ENCODE measurements around the gene HSPA4L.

Gene HSPA4L

DNA sequence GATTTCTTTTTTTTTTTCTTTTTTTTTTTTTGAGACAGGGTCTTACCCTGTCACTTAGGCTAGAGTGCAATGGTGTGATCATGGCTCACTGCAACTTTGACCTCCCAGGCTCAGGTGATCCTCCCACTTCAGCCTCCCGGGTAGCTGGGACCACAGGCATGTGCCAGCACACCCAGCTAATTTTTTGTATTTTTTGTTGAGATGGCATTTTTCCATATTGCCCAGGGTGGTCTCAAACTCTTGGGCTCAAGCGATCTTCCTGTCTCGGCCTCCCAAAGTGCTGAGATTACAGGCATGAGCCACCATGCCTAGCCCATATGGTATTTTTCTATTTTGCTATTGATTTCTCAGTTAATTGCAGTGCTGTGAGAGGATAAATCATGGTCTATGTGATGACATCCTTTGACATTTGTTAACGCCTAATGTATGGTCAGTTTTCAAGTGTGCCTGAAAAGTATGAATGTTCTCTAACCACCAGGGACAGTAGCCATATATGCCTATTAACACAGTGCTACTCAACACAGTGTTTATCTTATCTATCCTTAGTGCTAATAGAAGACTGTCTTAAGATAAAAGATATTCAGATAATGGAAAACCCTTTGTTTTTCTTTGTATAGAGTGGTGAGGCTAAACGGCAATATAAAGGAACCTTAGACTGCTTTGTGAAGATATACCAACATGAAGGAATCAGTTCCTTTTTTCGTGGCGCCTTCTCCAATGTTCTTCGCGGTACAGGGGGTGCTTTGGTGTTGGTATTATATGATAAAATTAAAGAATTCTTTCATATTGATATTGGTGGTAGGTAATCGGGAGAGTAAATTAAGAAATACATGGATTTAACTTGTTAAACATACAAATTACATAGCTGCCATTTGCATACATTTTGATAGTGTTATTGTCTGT lies 9.1 kb upstream of the HSPA4L start:
- Histone ChIP-seq H3K4me1 (ENCODE audit: control insufficient read depth, insufficient read depth, low read length) (no peaks in the 10 kb centered on the region), H3K9ac (ENCODE audit: low read depth, low read length) (no peak overlapping the region), H3K4me3 (ENCODE audit: low read depth, low read length) (no peak overlapping the region), H3K27me3 (ENCODE audit: control insufficient read depth, insufficient read depth, low read length) (no peaks in the 10 kb centered on the region), H3K9me3 (ENCODE audit: control insufficient read depth, insufficient read depth, low read length) (no peaks in the 10 kb centered on the region), H3K36me3 (ENCODE audit: control insufficient read depth, insufficient read depth, low read length) (no peaks in the 10 kb centered on the region)

DNA sequence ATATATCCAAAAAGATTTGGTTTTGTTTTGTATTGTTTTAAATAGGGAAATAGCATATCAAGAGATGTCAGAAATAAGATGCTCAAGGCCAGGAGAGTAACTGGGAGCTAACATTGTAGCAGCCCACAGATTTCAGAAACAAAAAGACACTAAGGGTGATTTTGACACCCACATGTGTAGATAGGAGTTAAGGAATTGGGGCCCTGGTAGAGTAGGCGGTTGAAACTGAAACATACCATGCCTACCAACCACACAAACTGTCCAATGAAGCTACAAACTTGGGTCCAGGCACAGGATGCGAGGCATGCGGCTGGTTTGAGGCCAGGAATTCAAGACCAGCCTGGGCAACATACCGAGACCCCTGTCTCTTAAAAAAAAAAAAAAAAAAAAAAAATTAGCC lies 6.3 kb upstream of the HSPA4L start:
- Histone ChIP-seq H3K9me3 (ENCODE audit: control insufficient read depth, insufficient read depth, low read length) (no peaks in the 10 kb centered on the region), H3K9ac (ENCODE audit: low read depth, low read length) (no peak overlapping the region), H3K4me1 (ENCODE audit: control insufficient read depth, insufficient read depth, low read length) (no peaks in the 10 kb centered on the region), H3K36me3 (ENCODE audit: control insufficient read depth, insufficient read depth, low read length) (no peaks in the 10 kb centered on the region), H3K27me3 (ENCODE audit: control insufficient read depth, insufficient read depth, low read length) (peaks cover 11% of the 10 kb centered on the region), H3K4me3 (ENCODE audit: low read depth, low read length) (no peak overlapping the region)

DNA sequence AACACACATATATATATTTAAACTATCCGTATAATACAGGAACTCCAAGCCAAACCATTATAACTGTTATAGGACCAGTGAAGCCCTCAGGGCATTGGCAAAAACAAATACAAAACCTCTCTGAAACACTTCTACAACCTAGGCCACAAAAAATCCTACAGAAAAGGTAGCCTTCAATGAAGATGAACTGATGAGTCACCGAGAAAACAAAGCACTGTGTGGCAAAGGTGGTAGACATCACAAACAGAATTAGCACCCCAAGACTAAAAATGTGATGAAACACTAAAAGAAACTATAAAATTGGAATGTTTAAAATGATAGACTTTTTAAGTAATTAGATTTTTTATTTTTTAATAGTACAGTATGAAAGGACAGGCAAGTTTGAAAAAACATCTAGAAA lies 5.5 kb upstream of the HSPA4L start:
- Histone ChIP-seq H3K9ac (ENCODE audit: low read depth, low read length) (no peak overlapping the region), H3K36me3 (ENCODE audit: control insufficient read depth, insufficient read depth, low read length) (no peaks in the 10 kb centered on the region), H3K27me3 (ENCODE audit: control insufficient read depth, insufficient read depth, low read length) (peaks cover 18% of the 10 kb centered on the region), H3K4me1 (ENCODE audit: control insufficient read depth, insufficient read depth, low read length) (no peaks in the 10 kb centered on the region), H3K4me3 (ENCODE audit: low read depth, low read length) (no peak overlapping the region), H3K9me3 (ENCODE audit: control insufficient read depth, insufficient read depth, low read length) (peaks cover 3% of the 10 kb centered on the region)

DNA sequence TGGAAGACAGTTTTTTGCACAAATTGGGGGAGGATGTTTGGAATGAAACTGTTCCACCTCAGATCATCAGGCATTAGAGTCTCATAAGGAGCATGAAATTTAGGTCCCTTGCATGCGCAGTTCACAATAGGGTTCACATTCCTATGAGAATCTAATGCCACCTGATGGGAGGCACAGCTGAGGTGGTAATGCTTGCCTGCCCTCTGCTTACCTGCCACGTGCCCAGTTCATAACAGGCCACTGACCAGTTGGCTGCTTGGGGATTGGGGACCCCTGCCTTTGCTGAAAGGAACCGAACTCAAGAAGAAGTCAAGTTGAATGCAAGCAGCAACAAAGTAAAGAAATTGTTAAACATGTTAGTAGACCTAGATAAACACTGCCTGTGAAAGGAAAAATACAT lies 4.6 kb upstream of the HSPA4L start:
- Histone ChIP-seq H3K4me3 (ENCODE audit: low read depth, low read length) (no peak overlapping the region), H3K9me3 (ENCODE audit: control insufficient read depth, insufficient read depth, low read length) (peaks cover 3% of the 10 kb centered on the region), H3K27me3 (ENCODE audit: control insufficient read depth, insufficient read depth, low read length) (peaks cover 21% of the 10 kb centered on the region), H3K4me1 (ENCODE audit: control insufficient read depth, insufficient read depth, low read length) (no peaks in the 10 kb centered on the region), H3K9ac (ENCODE audit: low read depth, low read length) (no peak overlapping the region), H3K36me3 (ENCODE audit: control insufficient read depth, insufficient read depth, low read length) (no peaks in the 10 kb centered on the region)

DNA sequence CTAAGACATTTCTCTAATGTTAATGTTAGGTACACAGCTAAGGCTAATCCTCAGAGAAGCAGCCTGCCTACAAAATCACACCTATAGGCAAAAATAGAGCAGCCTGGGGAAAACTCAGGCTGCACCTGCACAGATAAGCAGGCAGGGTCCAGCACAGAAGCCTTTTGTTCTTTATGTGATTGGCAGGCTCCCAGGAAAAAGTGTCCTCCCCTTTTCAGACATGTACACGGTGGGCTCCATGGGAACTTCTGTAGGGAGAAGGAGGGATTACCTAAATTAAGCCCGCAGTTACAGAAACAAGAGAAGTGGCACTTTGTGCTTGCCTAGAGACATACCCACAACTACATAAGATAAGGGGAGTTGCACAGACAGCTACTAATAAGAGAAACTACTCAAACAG lies 4.0 kb upstream of the HSPA4L start:
- H3K27me3 ChIP-seq (ENCODE audit: control insufficient read depth, insufficient read depth, low read length): peaks cover 27% of the 10 kb centered on the region
- no peaks in the 10 kb centered on the region for H3K4me1 ChIP-seq (ENCODE audit: control insufficient read depth, insufficient read depth, low read length)
- peaks cover 3% of the 10 kb centered on the region for H3K9me3 ChIP-seq (ENCODE audit: control insufficient read depth, insufficient read depth, low read length)

DNA sequence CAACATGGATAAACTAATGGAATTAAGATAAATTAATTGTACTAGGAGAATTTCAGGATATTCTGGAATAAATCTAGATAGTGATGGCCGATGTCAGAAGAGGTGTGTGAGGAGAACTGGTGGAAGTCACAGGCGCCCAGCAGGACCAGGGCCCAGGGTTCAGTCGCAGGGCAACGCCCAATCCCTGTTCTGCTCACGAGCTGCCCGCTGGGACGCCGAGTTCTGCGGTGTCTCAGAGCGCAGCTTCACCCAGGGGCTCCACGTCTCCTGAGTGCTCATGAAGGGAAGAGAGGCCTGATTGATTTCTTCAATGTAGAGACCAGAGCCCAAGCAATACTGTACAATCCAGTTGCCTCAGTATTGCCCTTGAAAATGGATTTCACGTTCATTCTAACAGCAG lies 1.5 kb upstream of the HSPA4L start:
- H3K9me3 ChIP-seq (ENCODE audit: control insufficient read depth, insufficient read depth, low read length): peaks cover 3% of the 10 kb centered on the region
- H3K9ac ChIP-seq (ENCODE audit: low read depth, low read length): no peak overlapping the region

More for the DNA sequence above, 4.0 kb upstream of the HSPA4L start:
- Histone ChIP-seq H3K4me3 (ENCODE audit: low read depth, low read length) (no peak overlapping the region), H3K9ac (ENCODE audit: low read depth, low read length) (no peak overlapping the region), H3K36me3 (ENCODE audit: control insufficient read depth, insufficient read depth, low read length) (no peaks in the 10 kb centered on the region)

DNA sequence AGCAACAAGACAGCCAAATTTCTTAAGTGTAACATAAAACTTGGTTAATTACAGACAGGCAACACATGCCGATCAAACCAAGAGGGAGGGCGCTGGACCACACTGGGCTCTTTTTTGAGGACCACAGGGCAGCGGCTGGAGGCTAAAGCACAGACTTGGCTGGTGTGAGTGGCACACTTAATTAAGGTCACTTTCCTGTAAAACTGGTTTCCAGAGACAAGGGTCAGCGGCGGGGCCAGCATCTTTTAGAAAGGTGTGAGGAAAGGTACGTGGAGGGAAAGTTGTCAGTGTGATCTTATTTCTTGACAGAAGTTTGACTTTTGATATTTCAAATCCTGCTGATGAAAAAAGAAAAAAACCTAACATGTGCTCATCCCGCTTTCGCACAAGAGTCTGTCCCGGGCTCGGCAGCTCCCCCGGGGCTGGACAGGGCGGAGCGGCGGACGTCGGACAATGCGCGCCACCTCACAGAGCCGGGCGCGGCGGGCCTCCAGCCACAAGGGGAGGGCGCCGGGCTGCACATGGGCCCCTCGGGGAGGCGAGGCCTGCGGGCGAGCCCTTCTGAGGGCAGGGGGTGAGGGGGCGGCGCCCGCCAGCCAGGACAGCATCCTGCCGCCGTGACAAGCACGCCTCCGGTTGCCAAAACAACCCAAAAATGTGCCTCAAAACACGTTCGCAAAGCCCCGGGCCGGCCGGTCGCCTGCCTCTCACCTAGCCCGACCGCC lies 660 bp upstream of the HSPA4L start:
- no peaks in the 10 kb centered on the region for H3K4me1 ChIP-seq (ENCODE audit: control insufficient read depth, insufficient read depth, low read length)
- H3K4me3 ChIP-seq (ENCODE audit: low read depth, low read length): peak overlapping the region; percentile 83
- peaks cover 3% of the 10 kb centered on the region for H3K9me3 ChIP-seq (ENCODE audit: control insufficient read depth, insufficient read depth, low read length)
- H3K36me3 ChIP-seq (ENCODE audit: control insufficient read depth, insufficient read depth, low read length): no peaks in the 10 kb centered on the region
- peaks cover 46% of the 10 kb centered on the region for H3K27me3 ChIP-seq (ENCODE audit: control insufficient read depth, insufficient read depth, low read length)
- H3K9ac ChIP-seq (ENCODE audit: low read depth, low read length): no peak overlapping the region

More for the DNA sequence above, 1.5 kb upstream of the HSPA4L start:
- no peaks in the 10 kb centered on the region for H3K4me1 ChIP-seq (ENCODE audit: control insufficient read depth, insufficient read depth, low read length)
- H3K27me3 ChIP-seq (ENCODE audit: control insufficient read depth, insufficient read depth, low read length): peaks cover 46% of the 10 kb centered on the region
- no peak overlapping the region for H3K4me3 ChIP-seq (ENCODE audit: low read depth, low read length)
- no peaks in the 10 kb centered on the region for H3K36me3 ChIP-seq (ENCODE audit: control insufficient read depth, insufficient read depth, low read length)

DNA sequence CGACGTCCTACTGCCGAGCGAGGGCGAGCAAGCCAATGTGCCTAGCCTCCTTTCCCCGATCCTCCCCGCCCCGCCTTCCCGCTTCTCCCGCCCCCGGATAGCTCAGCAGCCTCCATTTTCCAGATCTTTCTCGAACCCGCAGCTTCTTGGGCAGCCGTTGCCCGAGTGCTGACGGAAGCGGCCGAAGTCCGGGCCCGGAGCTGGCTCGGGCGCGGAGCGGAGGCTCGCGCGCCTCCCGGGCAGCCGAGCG lies 172 bp upstream of the HSPA4L start:
- peak overlapping the region; percentile 83 for H3K4me3 ChIP-seq (ENCODE audit: low read depth, low read length)
- H3K27me3 ChIP-seq (ENCODE audit: control insufficient read depth, insufficient read depth, low read length): peaks cover 46% of the 10 kb centered on the region
- H3K4me1 ChIP-seq (ENCODE audit: control insufficient read depth, insufficient read depth, low read length): no peaks in the 10 kb centered on the region
- no peaks in the 10 kb centered on the region for H3K36me3 ChIP-seq (ENCODE audit: control insufficient read depth, insufficient read depth, low read length)
- H3K9me3 ChIP-seq (ENCODE audit: control insufficient read depth, insufficient read depth, low read length): peaks cover 3% of the 10 kb centered on the region
- H3K9ac ChIP-seq (ENCODE audit: low read depth, low read length): no peak overlapping the region

DNA sequence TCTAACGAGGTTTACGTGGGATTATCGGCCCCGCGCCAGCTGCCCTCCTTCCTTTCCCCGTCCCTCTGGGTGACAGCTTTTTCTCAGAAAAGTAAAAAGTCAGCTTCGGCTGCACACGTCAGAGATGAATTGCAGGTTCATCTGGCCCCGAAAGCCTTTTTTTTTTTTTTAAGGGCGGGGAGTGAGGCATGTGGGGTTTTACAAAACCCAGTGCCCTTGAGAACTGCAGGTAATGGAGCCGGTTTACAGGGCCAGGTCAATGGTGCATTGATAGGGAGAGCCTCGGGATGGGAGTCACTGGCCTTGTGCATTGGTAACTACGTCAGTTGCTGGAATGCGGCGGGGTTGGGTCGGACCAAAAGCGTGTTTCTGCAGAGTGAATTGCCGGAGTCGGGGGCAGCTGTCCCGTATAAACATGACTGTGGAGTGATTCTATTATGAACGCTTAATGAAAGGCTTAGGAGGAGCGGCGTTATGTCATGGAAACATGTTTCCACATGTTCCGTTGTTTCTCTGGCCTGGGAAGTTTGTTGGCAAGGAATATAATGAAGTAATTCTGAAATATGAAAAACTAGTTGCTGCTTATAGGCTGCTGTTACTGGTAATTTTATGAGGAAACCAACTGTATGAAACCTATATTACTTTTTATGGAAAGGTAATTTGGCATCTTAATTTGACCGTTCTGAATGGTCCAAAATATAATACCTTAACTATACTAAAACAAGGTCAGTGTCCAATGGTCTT lies 1.1 kb downstream of the HSPA4L start:
- Histone ChIP-seq H3K9ac (ENCODE audit: low read depth, low read length) (peak overlapping the region; percentile 17), H3K27me3 (ENCODE audit: control insufficient read depth, insufficient read depth, low read length) (peaks cover 46% of the 10 kb centered on the region)

DNA sequence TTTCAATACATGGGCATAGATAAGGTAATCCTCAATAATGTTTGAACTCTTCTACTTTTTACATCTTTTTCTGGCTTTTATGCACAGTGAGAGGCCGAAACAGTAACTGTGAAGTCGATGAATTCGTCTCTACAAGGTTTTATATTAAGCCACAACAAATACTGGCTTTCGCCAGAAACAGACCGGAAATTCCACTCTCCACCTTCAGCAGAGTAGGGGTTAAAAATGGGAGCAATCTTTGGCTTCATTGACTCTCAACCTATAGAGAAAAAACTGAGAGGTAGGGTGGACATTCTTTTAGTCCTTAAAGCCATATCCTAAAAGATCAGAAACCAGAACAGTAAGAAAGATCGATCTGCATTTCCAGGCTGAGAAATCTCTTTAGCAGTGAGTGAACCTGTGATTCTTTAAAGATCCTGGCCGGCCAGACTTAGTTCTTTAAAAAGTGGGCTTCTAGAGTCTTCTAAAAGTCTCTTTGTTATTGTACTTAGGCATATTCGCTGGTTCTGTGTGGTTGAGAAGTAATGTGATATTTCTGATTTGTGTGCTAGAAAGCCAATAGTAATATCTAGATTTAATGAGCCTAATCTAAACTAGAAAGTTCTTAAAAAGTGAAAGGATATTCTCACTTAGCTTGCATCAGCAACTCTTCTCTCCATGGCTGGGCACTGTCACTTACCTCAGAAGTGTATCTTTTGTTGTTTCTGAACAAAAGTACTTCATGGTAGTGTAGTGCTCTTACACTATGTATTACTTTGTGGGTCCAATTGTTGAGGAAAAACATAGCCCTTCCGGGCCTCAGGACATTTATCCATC lies 2.0 kb downstream of the HSPA4L start:
- Histone ChIP-seq H3K4me1 (ENCODE audit: control insufficient read depth, insufficient read depth, low read length) (no peaks in the 10 kb centered on the region), H3K9ac (ENCODE audit: low read depth, low read length) (no peak overlapping the region), H3K36me3 (ENCODE audit: control insufficient read depth, insufficient read depth, low read length) (no peaks in the 10 kb centered on the region), H3K4me3 (ENCODE audit: low read depth, low read length) (no peak overlapping the region), H3K27me3 (ENCODE audit: control insufficient read depth, insufficient read depth, low read length) (peaks cover 46% of the 10 kb centered on the region), H3K9me3 (ENCODE audit: control insufficient read depth, insufficient read depth, low read length) (peaks cover 3% of the 10 kb centered on the region)

More for the DNA sequence above, 1.1 kb downstream of the HSPA4L start:
- H3K9me3 ChIP-seq (ENCODE audit: control insufficient read depth, insufficient read depth, low read length): peaks cover 3% of the 10 kb centered on the region
- peak overlapping the region; percentile 83 for H3K4me3 ChIP-seq (ENCODE audit: low read depth, low read length)
- H3K4me1 ChIP-seq (ENCODE audit: control insufficient read depth, insufficient read depth, low read length): no peaks in the 10 kb centered on the region
- no peaks in the 10 kb centered on the region for H3K36me3 ChIP-seq (ENCODE audit: control insufficient read depth, insufficient read depth, low read length)

DNA sequence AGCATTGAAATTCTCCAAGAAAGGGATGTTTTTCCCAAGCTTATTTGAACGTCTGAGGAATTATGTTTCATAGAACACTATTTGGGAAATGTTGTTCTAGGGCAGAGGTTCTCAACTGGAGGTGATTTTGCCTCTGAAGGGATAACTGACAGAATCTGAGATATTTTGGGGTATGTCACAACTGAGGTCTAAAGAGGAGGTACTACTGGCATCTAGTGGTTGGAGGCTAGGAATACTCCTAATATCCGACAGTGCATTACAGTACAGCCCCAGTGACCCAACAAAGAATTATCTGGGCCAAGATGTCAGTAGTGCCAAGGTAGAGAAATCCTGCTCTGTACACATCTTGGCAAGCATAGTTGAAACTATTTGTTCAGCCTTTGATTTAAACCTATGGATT lies 6.4 kb downstream of the HSPA4L start:
- Histone ChIP-seq H3K9me3 (ENCODE audit: control insufficient read depth, insufficient read depth, low read length) (no peaks in the 10 kb centered on the region), H3K27me3 (ENCODE audit: control insufficient read depth, insufficient read depth, low read length) (peaks cover 15% of the 10 kb centered on the region), H3K4me1 (ENCODE audit: control insufficient read depth, insufficient read depth, low read length) (no peaks in the 10 kb centered on the region), H3K36me3 (ENCODE audit: control insufficient read depth, insufficient read depth, low read length) (no peaks in the 10 kb centered on the region), H3K9ac (ENCODE audit: low read depth, low read length) (no peak overlapping the region), H3K4me3 (ENCODE audit: low read depth, low read length) (no peak overlapping the region)
